H9 (cell line): Measurements from ENCODE around the gene NRGN. TPM values are rescaled to one million over a fixed set of nuclear protein-coding genes. Genes with fewer than 3 reads are reported as not detected.

ENCODE experiments used
- DNase-seq: peaks from one replicate; pipeline ENCODE4 v3.0.0-alpha.2; 2017
- H2AFZ ChIP-seq: one replicate; pipeline ENCODE4 v1.6.1; 2013; ENCODE audit warnings: mild to moderate bottlenecking, low read length, control low read depth, moderate library complexity
- H2AK5ac ChIP-seq: 2 replicates; pipeline ENCODE4 v1.6.1; 2013; ENCODE audit warnings: low read length, control low read depth, mixed read lengths; ENCODE audit not compliant: insufficient read length
- H2BK120ac ChIP-seq: one replicate; pipeline ENCODE4 v1.6.1; 2013; ENCODE audit warnings: low read depth, mild to moderate bottlenecking, low read length, control low read depth, inconsistent platforms; ENCODE audit not compliant: poor library complexity, severe bottlenecking
- H2BK12ac ChIP-seq: 2 replicates; pipeline ENCODE4 v1.6.1; 2013; ENCODE audit warnings: low read length, control low read depth, mixed read lengths, low read depth; ENCODE audit not compliant: insufficient read length
- H2BK15ac ChIP-seq: 2 replicates; pipeline ENCODE4 v1.6.1; 2013; ENCODE audit warnings: low read depth, low read length, control low read depth
- H2BK20ac ChIP-seq: one replicate; pipeline ENCODE4 v1.6.1; 2013; ENCODE audit warnings: low read depth, mild to moderate bottlenecking, low read length, control low read depth, inconsistent platforms; ENCODE audit not compliant: poor library complexity, severe bottlenecking
- H2BK5ac ChIP-seq: 2 replicates; pipeline ENCODE4 v1.6.1; 2013; ENCODE audit warnings: low read length, control low read depth, mixed read lengths; ENCODE audit not compliant: insufficient read length
- H3K14ac ChIP-seq: 2 replicates; pipeline ENCODE4 v1.6.1; 2013; ENCODE audit warnings: low read length, control low read depth; ENCODE audit not compliant: insufficient read depth
- H3K18ac ChIP-seq: 2 replicates; pipeline ENCODE4 v1.6.1; 2013; ENCODE audit warnings: low read depth, mild to moderate bottlenecking, mixed read lengths, low read length, control low read depth; ENCODE audit not compliant: insufficient read length
- H3K23ac ChIP-seq: 2 replicates; pipeline ENCODE4 v1.6.1; 2013; ENCODE audit warnings: low read length, control low read depth, mixed read lengths, low read depth; ENCODE audit not compliant: insufficient read length
- H3K23me2 ChIP-seq: 2 replicates; pipeline ENCODE4 v1.6.1; 2013; ENCODE audit warnings: low read depth, mild to moderate bottlenecking, mixed read lengths, low read length, control low read depth; ENCODE audit not compliant: insufficient read length, poor library complexity, severe bottlenecking
- H3K27ac ChIP-seq: 2 replicates; pipeline ENCODE4 v1.5.1; 2013; ENCODE audit warnings: low read length, control low read depth, mixed read lengths, low read depth; ENCODE audit not compliant: insufficient read length
- H3K27me3 ChIP-seq: 2 replicates; pipeline ENCODE4 v1.6.1; 2013; ENCODE audit warnings: low read length, control low read depth, inconsistent platforms; ENCODE audit not compliant: insufficient read depth
- H3K4ac ChIP-seq: 2 replicates; pipeline ENCODE4 v1.6.1; 2013; ENCODE audit warnings: low read depth, mild to moderate bottlenecking, control low read depth, inconsistent platforms, low read length, moderate library complexity
- H3K4me1 ChIP-seq: 2 replicates; pipeline ENCODE4 v1.6.1; 2013; ENCODE audit warnings: low read length, control low read depth, inconsistent platforms; ENCODE audit not compliant: insufficient read depth
- H3K4me2 ChIP-seq: 2 replicates; pipeline ENCODE4 v1.6.1; 2013; ENCODE audit warnings: low read length, control low read depth, mixed read lengths; ENCODE audit not compliant: insufficient read length, insufficient read depth
- H3K56ac ChIP-seq: 2 replicates; pipeline ENCODE4 v1.6.1; 2013; ENCODE audit warnings: low read depth, mild to moderate bottlenecking, mixed read lengths, low read length, control low read depth; ENCODE audit not compliant: insufficient read length
- H3K79me1 ChIP-seq: 2 replicates; pipeline ENCODE4 v1.6.1; 2013; ENCODE audit warnings: low read depth, mild to moderate bottlenecking, moderate library complexity, low read length, control low read depth, inconsistent platforms; ENCODE audit not compliant: insufficient read depth, poor library complexity, severe bottlenecking
- H3K79me2 ChIP-seq: 2 replicates; pipeline ENCODE4 v1.6.1; 2013; ENCODE audit warnings: low read length, control low read depth, inconsistent platforms; ENCODE audit not compliant: insufficient read depth
- H3K9ac ChIP-seq: 2 replicates; pipeline ENCODE4 v1.6.1; 2013; ENCODE audit warnings: low read length, control low read depth, mixed read lengths; ENCODE audit not compliant: insufficient read length; ENCODE audit errors: extremely low read depth
- H3K9me3 ChIP-seq: one replicate; pipeline ENCODE4 v1.6.1; 2013; ENCODE audit warnings: low read depth, low read length, inconsistent platforms; ENCODE audit not compliant: control insufficient read depth
- H3T11ph ChIP-seq: one replicate; pipeline ENCODE4 v1.6.1; 2013; ENCODE audit warnings: mild to moderate bottlenecking, low read length, control low read depth, inconsistent platforms
- H4K20me1 ChIP-seq: one replicate; pipeline ENCODE4 v1.6.1; 2013; ENCODE audit not compliant: control insufficient read depth, insufficient read length, insufficient read depth
- H4K5ac ChIP-seq: 2 replicates; pipeline ENCODE4 v1.6.1; 2013; ENCODE audit warnings: low read depth, mild to moderate bottlenecking, mixed read lengths, low read length, control low read depth; ENCODE audit not compliant: insufficient read length
- H4K8ac ChIP-seq: replicated peaks from 2 replicates; pipeline ENCODE4 v1.6.1; 2013; ENCODE audit warnings: low read length, control low read depth, mixed read lengths, low read depth; ENCODE audit not compliant: insufficient read length
- H4K91ac ChIP-seq: 2 replicates; pipeline ENCODE4 v1.6.1; 2013; ENCODE audit warnings: low read depth, mild to moderate bottlenecking, moderate library complexity, mixed read lengths, low read length, control low read depth; ENCODE audit not compliant: insufficient read length
- H3K27ac Mint-ChIP-seq, 3 experiments: 2 replicates in 2 of 3; 3 replicates in 1 of 3; pipeline ENCODE4 v1.8.0; 2020 to 2021; ENCODE audit warnings: mixed read lengths in 3 of 3, mild to moderate bottlenecking in 1 of 3, moderate library complexity in 1 of 3
- H3K27me3 Mint-ChIP-seq: 2 replicates; pipeline ENCODE4 v1.8.0; 2021; ENCODE audit warnings: low read depth, mild to moderate bottlenecking, moderate library complexity, mixed read lengths
- H3K36me3 Mint-ChIP-seq, 3 experiments: 2 replicates in 2 of 3; 3 replicates in 1 of 3; pipeline ENCODE4 v1.8.0; 2020 to 2021; ENCODE audit warnings: low read depth in 3 of 3, mixed read lengths in 3 of 3; ENCODE audit not compliant: insufficient read depth in 1 of 3
- H3K4me1 Mint-ChIP-seq, 2 experiments: 2 replicates each; pipeline ENCODE4 v1.8.0; 2020; ENCODE audit warnings: mixed read lengths in 2 of 2
- H3K4me3 Mint-ChIP-seq, 2 experiments: 2 replicates in 1 of 2; 3 replicates in 1 of 2; pipeline ENCODE4 v1.8.0; 2020 to 2021; ENCODE audit warnings: mild to moderate bottlenecking in 2 of 2, mixed read lengths in 2 of 2, moderate library complexity in 1 of 2
- H3K9me3 Mint-ChIP-seq, 2 experiments: 2 replicates in 1 of 2; 3 replicates in 1 of 2; pipeline ENCODE4 v1.8.0; 2020; ENCODE audit warnings: mild to moderate bottlenecking in 2 of 2, mixed read lengths in 2 of 2, moderate library complexity in 1 of 2
- CTCF ChIP-seq: fragments of 200-600 bp; sonication (generic); conservative IDR thresholded peaks from 3 replicates; pipeline ENCODE4 v1.8.0; 2021; ENCODE audit warnings: antibody characterized with exemption, mild to moderate bottlenecking
- WGBS: extraction: QIAGEN DNeasy Blood & Tissue Kit; methylation state at CpG from one replicate; pipeline ENCODE4 v1.1.7; 2013; ENCODE audit warnings: missing lambda C conversion rate, low lambda C conversion rate, mixed read lengths; ENCODE audit not compliant: insufficient read length; ENCODE audit errors: extremely low coverage; 5-methylcytosine and 5-hydroxymethylcytosine counted together
- total RNA-seq: library from RNA; stranded (reverse); gene quantifications from 2 replicates; pipeline ENCODE4 v1.2.1, GENCODE V29; 2021

NRGN gene
- total RNA-seq, 1 experiment from 2014 or later, result 6.4 TPM

GRCh38 chr11:124693142-124693541 lies 46.6 kb upstream of the NRGN start:
- Histone ChIP-seq H3K14ac (no peak overlapping the region), H3K4me1 (no peaks in the 10 kb centered on the region; the same call in 1 of the 2 replicates), H2AFZ (no peak overlapping the region), H3K23ac (no peak overlapping the region), H3K27ac (no peak overlapping the region), H2BK5ac (no peak overlapping the region), H4K8ac (no peak overlapping the region), H4K20me1 (no peaks in the 10 kb centered on the region), H2AK5ac (no peak overlapping the region), H2BK120ac (no peak overlapping the region), H4K5ac (no peak overlapping the region), H2BK12ac (no peak overlapping the region), H4K91ac (no peak overlapping the region), H2BK20ac (no peak overlapping the region), H3K9ac (no peak overlapping the region), H3K79me2 (no peaks in the 10 kb centered on the region), H3K9me3 (no peaks in the 10 kb centered on the region), H3K27me3 (no peaks in the 10 kb centered on the region), H3K4ac (no peak overlapping the region), H3K4me2 (no peak overlapping the region), H3K79me1 (no peaks in the 10 kb centered on the region), H3K23me2 (no peaks in the 10 kb centered on the region), H3K56ac (no peak overlapping the region), H3T11ph (no peak overlapping the region), H3K18ac (no peak overlapping the region), H2BK15ac (no peak overlapping the region)
- peaks cover 3% of the 10 kb centered on the region for H3K27me3 Mint-ChIP-seq
- H3K4me1 Mint-ChIP-seq, result no peaks in the 10 kb centered on the region
- H3K9me3 Mint-ChIP-seq, result peaks cover 0 to 4% of the 10 kb centered on the region in 2 experiments; a peak in 1 of 5 replicates
- no peak for DNase-seq
- TF ChIP-seq CTCF, result no peak
- H3K4me3 Mint-ChIP-seq, result no peak overlapping the region
- H3K36me3 Mint-ChIP-seq, result no peaks in the 10 kb centered on the region
- no CpG with 5 or more reads among the region's 2 CpGs for WGBS
- H3K27ac Mint-ChIP-seq, result no peak overlapping the region
